ENCODE data around the gene GPRIN2. TPM values are rescaled to one million over a fixed set of nuclear protein-coding genes. Genes with fewer than 3 reads are reported as not detected.
A peak's percentile ranks its signal among the peaks of the same experiment; 100 is the strongest.
"Not testable (repeated sequence)": the region's sequence is repeated elsewhere in the genome, so short reads cannot be mapped to it uniquely, and the experiment has no call there.

The GPRIN2 gene
- polyA plus RNA-seq, 1 donor, result 10.3 TPM

- not testable (repeated sequence) for DNase-seq; H3K27me3 ChIP-seq (ENCODE audit: control insufficient read depth, insufficient read depth, low read length); H3K4me3 ChIP-seq (ENCODE audit: low read length); H3K27ac ChIP-seq (ENCODE audit: low read length); H3K4me1 ChIP-seq (ENCODE audit: control insufficient read depth, insufficient read depth, low read length); H3K36me3 ChIP-seq (ENCODE audit: control insufficient read depth, insufficient read depth, low read length); H3K9me3 ChIP-seq (ENCODE audit: control insufficient read depth, low read depth, low read length)
- WGBS (ENCODE audit: insufficient coverage, low lambda C conversion rate), result no CpG with 5 or more reads among the region's 2 CpGs
Observed at GRCh38 chr10:46570655-46571054, 14.2 kb upstream of the GPRIN2 start.

GRCh38 chr10:46567151-46567550 is 10.7 kb upstream of the GPRIN2 start:
- H3K4me3 ChIP-seq (ENCODE audit: low read length); H3K27ac ChIP-seq (ENCODE audit: low read length); DNase-seq; H3K27me3 ChIP-seq (ENCODE audit: control insufficient read depth, insufficient read depth, low read length); H3K4me1 ChIP-seq (ENCODE audit: control insufficient read depth, insufficient read depth, low read length); H3K36me3 ChIP-seq (ENCODE audit: control insufficient read depth, insufficient read depth, low read length); H3K9me3 ChIP-seq (ENCODE audit: control insufficient read depth, low read depth, low read length): not testable (repeated sequence)
- no CpG with 5 or more reads among the region's 9 CpGs for WGBS (ENCODE audit: insufficient coverage, low lambda C conversion rate)

- not testable (repeated sequence) for H3K9me3 ChIP-seq (ENCODE audit: control insufficient read depth, low read depth, low read length); H3K27me3 ChIP-seq (ENCODE audit: control insufficient read depth, insufficient read depth, low read length); H3K27ac ChIP-seq (ENCODE audit: low read length); H3K4me1 ChIP-seq (ENCODE audit: control insufficient read depth, insufficient read depth, low read length); H3K4me3 ChIP-seq (ENCODE audit: low read length); H3K36me3 ChIP-seq (ENCODE audit: control insufficient read depth, insufficient read depth, low read length)
- no CpG with 5 or more reads among the region's 6 CpGs for WGBS (ENCODE audit: insufficient coverage, low lambda C conversion rate)
- DNase-seq, result peak; percentile 62 to 79
Observed at GRCh38 chr10:46565591-46566332, 9.3 kb upstream of the GPRIN2 start.

GRCh38 chr10:46560952-46561351 is 4.5 kb upstream of the GPRIN2 start:
- Histone ChIP-seq H3K36me3 (ENCODE audit: control insufficient read depth, insufficient read depth, low read length) (no peaks in the 10 kb centered on the region), H3K27me3 (ENCODE audit: control insufficient read depth, insufficient read depth, low read length) (peaks cover 34% of the 10 kb centered on the region), H3K4me3 (ENCODE audit: low read length) (no peak overlapping the region), H3K9me3 (ENCODE audit: control insufficient read depth, low read depth, low read length) (peaks cover 4% of the 10 kb centered on the region), H3K4me1 (ENCODE audit: control insufficient read depth, insufficient read depth, low read length) (peaks cover 12% of the 10 kb centered on the region), H3K27ac (ENCODE audit: low read length) (no peak overlapping the region)
- no peak for DNase-seq
- WGBS (ENCODE audit: insufficient coverage, low lambda C conversion rate), result 80% methylated on average over 1 of the region's 1 CpG

DNA sequence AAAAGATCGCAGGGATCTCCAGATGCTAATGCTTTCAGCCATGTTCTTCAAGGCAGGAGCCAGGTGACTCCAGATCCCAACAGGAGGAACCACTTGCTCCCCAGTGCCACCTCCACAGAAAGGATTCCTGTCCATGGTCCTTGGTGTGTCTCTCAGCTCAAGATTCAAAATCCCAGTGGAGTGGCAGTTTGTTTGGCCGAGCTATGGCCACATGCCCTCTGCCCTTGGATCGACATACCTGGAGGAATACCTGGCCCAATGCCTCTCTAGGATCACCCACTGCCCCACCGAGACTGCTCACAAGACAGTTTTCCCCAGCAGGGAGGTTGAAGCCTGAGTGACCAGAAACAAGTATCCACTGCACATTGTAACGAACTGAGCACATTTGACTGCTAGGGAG is 3.9 kb upstream of the GPRIN2 start:
- Histone ChIP-seq H3K4me3 (ENCODE audit: low read length) (no peak overlapping the region), H3K27me3 (ENCODE audit: control insufficient read depth, insufficient read depth, low read length) (peaks cover 39% of the 10 kb centered on the region), H3K27ac (ENCODE audit: low read length) (no peak overlapping the region), H3K9me3 (ENCODE audit: control insufficient read depth, low read depth, low read length) (peaks cover 4% of the 10 kb centered on the region), H3K36me3 (ENCODE audit: control insufficient read depth, insufficient read depth, low read length) (no peaks in the 10 kb centered on the region), H3K4me1 (ENCODE audit: control insufficient read depth, insufficient read depth, low read length) (peaks cover 18% of the 10 kb centered on the region)
- no peak for DNase-seq
- 100% methylated on average over 1 of the region's 5 CpGs for WGBS (ENCODE audit: insufficient coverage, low lambda C conversion rate)

- WGBS (ENCODE audit: insufficient coverage, low lambda C conversion rate), result 100% methylated on average over 1 of the region's 5 CpGs
- no peak for DNase-seq
- peaks cover 40% of the 10 kb centered on the region for H3K27me3 ChIP-seq (ENCODE audit: control insufficient read depth, insufficient read depth, low read length)
Observed at GRCh38 chr10:46559231-46559671, 2.8 kb upstream of the GPRIN2 start.

GRCh38 chr10:46558392-46559185 is 2.1 kb upstream of the GPRIN2 start:
- 87% methylated on average over 3 of the region's 9 CpGs for WGBS (ENCODE audit: insufficient coverage, low lambda C conversion rate)
- DNase-seq, result no peak
- H3K27ac ChIP-seq (ENCODE audit: low read length), result no peak overlapping the region
- peaks cover 40% of the 10 kb centered on the region for H3K27me3 ChIP-seq (ENCODE audit: control insufficient read depth, insufficient read depth, low read length)
- H3K36me3 ChIP-seq (ENCODE audit: control insufficient read depth, insufficient read depth, low read length), result no peaks in the 10 kb centered on the region
- no peak overlapping the region for H3K4me3 ChIP-seq (ENCODE audit: low read length)
- peaks cover 20% of the 10 kb centered on the region for H3K4me1 ChIP-seq (ENCODE audit: control insufficient read depth, insufficient read depth, low read length)
- H3K9me3 ChIP-seq (ENCODE audit: control insufficient read depth, low read depth, low read length), result peaks cover 4% of the 10 kb centered on the region

More at GRCh38 chr10:46559231-46559671, 2.8 kb upstream of the GPRIN2 start:
- H3K4me1 ChIP-seq (ENCODE audit: control insufficient read depth, insufficient read depth, low read length), result peaks cover 20% of the 10 kb centered on the region
- H3K27ac ChIP-seq (ENCODE audit: low read length), result no peak overlapping the region
- peaks cover 4% of the 10 kb centered on the region for H3K9me3 ChIP-seq (ENCODE audit: control insufficient read depth, low read depth, low read length)
- no peaks in the 10 kb centered on the region for H3K36me3 ChIP-seq (ENCODE audit: control insufficient read depth, insufficient read depth, low read length)
- H3K4me3 ChIP-seq (ENCODE audit: low read length), result no peak overlapping the region

- H3K36me3 ChIP-seq (ENCODE audit: control insufficient read depth, insufficient read depth, low read length), result no peaks in the 10 kb centered on the region
- DNase-seq, result no peak
- H3K27ac ChIP-seq (ENCODE audit: low read length), result no peak overlapping the region
- H3K4me3 ChIP-seq (ENCODE audit: low read length), result no peak overlapping the region
- H3K9me3 ChIP-seq (ENCODE audit: control insufficient read depth, low read depth, low read length), result peaks cover 4% of the 10 kb centered on the region
- H3K4me1 ChIP-seq (ENCODE audit: control insufficient read depth, insufficient read depth, low read length), result peaks cover 25% of the 10 kb centered on the region
- WGBS (ENCODE audit: insufficient coverage, low lambda C conversion rate), result no CpG with 5 or more reads among the region's 1 CpG
- peaks cover 40% of the 10 kb centered on the region for H3K27me3 ChIP-seq (ENCODE audit: control insufficient read depth, insufficient read depth, low read length)
Observed at GRCh38 chr10:46558122-46558391, 1.6 kb upstream of the GPRIN2 start.

- Histone ChIP-seq H3K9me3 (ENCODE audit: control insufficient read depth, low read depth, low read length) (peaks cover 4% of the 10 kb centered on the region), H3K4me1 (ENCODE audit: control insufficient read depth, insufficient read depth, low read length) (peaks cover 26% of the 10 kb centered on the region), H3K27me3 (ENCODE audit: control insufficient read depth, insufficient read depth, low read length) (peaks cover 40% of the 10 kb centered on the region), H3K27ac (ENCODE audit: low read length) (no peak overlapping the region), H3K4me3 (ENCODE audit: low read length) (peak overlapping the region; percentile 42), H3K36me3 (ENCODE audit: control insufficient read depth, insufficient read depth, low read length) (no peaks in the 10 kb centered on the region)
- WGBS (ENCODE audit: insufficient coverage, low lambda C conversion rate), result 97% methylated on average over 12 of the region's 33 CpGs
- DNase-seq, result no peak
Observed at GRCh38 chr10:46557319-46558121, 1.1 kb upstream of the GPRIN2 start.

DNA sequence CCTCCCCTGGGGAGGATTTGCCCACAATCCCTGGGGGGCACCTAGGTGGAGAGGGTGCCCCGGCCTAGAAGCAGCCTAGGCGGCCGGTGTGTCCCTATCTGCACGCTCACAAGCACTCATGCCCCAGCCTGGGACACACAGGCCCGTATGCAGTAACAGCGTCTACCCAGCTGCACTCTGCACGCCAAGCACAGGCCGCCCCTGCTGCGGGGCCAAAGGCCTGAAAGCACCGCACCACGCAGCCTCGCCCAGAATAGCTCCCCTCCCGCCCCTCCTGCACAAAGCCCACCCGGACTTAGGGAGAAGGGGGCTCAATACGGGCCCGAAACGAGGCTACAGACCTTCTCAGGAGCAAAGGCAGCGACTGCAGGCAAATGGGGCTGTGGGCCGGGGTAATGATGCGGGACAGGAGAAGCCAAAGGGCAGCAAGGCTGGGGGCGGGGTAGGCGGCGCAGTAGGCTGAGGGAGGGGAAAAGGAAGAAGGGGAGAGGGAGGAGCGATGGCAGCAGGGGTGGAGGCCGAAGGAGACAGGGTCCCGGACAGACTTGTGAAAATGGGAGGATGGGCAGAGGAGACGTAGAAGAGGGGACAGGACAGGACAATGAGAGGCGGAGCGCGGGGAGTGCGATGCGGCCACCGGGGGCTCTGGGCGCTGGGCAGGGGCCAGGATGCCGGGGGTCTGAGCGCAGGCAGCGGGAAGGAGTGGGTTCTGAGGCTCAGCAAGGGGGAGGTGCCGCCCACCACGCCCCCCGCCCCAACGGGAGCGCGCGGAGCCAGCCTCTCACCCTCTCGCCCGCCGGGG is 544 bp downstream of the GPRIN2 start:
- Histone ChIP-seq H3K4me3 (ENCODE audit: low read length) (peak overlapping the region; percentile 56), H3K36me3 (ENCODE audit: control insufficient read depth, insufficient read depth, low read length) (peaks cover 8% of the 10 kb centered on the region), H3K9me3 (ENCODE audit: control insufficient read depth, low read depth, low read length) (peaks cover 4% of the 10 kb centered on the region), H3K27me3 (ENCODE audit: control insufficient read depth, insufficient read depth, low read length) (peaks cover 37% of the 10 kb centered on the region), H3K4me1 (ENCODE audit: control insufficient read depth, insufficient read depth, low read length) (peaks cover 26% of the 10 kb centered on the region), H3K27ac (ENCODE audit: low read length) (no peak overlapping the region)
- WGBS (ENCODE audit: insufficient coverage, low lambda C conversion rate), result 4% methylated on average over 17 of the region's 47 CpGs
- peak; percentile 58 to 78 for DNase-seq
